ENCODE data around the gene RPP21.

Gene RPP21

DNA sequence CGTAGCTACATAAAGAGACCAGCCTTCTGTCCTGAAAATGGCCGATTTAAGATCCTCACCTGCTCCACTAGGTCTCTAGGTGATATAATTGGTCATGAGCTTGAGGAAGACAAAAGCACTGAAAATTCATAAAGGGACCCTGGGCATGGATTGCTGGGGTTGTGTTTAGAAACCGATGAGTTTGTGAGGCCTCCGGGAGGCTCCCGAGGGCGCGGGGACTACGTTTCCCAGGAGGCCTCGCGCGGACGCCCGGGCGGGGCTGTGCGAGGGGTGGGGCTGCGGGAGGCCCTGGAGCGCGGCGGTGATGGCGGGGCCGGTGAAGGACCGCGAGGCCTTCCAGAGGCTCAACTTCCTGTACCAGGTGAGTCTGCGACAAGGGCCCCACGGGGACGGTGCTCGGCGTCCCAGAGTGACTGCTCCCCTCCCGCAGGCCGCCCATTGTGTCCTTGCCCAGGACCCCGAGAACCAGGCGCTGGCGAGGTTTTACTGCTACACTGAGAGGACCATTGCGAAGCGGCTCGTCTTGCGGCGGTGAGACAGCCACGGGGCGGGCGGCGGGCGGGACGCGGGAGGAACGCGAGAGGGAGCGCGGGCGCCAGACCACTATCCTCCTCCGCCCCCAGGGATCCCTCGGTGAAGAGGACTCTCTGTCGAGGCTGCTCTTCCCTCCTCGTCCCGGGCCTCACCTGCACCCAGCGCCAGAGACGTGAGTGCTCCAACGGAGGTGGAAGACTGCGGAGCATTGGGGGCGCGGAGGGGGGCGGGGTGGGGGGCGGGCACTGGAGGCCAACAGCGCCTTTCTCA, at the start of gene RPP21:
Gene RPP21 (plus strand): TSS at position 289 of the 804 bp plus-strand sequence. CDS start 16 bp downstream, at position 305.
- DNase-seq, result peak; percentile 61

DNA sequence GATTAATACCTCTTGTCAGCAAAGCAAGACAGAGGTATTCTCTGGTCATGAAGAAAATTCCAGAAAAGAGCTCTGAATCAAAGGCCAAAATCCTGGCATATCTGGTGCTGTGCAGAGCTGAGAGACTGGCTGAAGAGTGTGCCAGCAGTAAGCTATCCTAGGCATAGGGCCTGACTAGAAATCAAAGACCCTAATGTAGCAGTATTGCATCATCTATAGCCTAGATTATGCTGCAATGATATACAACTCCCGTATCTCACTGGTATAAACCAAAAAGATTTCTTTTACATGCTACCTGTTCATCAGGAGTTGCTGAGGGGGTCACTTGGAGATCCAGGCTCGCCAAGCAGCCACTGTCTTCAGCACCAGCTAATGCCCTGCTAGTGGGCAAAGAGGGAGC, 49.1 kb upstream of the RPP21 start:
- DNase-seq, result no peak

DNA sequence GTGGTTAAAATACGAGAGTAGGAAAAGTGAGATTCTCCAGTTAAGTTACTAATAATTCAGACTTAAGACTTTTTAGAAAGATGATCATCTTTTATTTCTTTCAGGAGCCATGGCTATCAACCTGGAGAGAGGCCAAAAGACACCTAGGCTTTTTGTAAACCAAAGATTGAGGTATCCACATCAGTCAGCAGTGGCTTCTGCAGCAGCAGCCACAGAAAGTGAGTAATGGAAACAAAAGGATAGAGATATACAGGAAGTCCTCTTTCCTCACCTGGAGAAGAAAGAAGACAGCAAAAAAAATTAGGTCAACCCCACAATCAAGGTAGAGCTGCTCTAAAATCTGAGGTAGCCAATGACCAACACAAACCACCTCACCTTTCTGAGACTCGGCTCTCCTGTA, 41.0 kb upstream of the RPP21 start:
- DNase-seq, result no peak

DNA sequence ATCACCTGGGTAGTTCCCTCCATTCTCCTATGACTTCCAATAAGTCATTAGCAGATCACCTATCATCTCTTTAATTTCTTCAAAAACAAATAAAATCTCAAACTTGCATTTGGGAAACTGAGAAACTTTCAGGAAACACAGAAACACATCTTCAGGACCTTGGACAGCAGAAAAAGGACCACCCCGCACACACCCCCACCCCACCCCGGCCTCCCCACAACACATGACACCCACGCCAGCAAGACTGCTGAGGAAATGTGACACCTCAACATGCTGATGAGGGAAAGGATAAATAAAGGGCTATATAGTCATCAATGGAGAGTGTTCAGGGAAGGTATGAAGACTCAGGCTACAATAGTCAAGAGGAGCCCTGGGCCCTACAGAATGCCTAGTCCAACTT, 33.9 kb upstream of the RPP21 start:
- DNase-seq, result no peak

DNA sequence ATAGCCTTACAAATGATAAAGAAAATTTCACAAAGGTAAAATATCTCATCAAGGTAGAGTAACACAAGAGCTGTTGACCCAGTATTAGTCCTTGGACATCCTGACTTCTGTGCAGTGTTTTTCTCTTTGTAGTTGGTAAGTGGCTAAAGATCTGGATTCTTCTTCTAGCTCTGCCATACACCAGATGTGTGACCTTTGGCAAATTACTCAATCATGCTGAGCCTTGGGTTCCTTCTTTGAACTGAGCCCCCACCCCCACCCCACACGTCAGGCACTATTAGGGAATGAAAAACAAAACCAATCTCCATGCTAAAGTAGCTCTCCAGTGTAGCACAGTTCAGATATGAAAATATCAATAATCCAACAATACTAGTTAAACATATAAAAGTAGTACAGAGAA, 33.3 kb upstream of the RPP21 start:
- no peak for DNase-seq

DNA sequence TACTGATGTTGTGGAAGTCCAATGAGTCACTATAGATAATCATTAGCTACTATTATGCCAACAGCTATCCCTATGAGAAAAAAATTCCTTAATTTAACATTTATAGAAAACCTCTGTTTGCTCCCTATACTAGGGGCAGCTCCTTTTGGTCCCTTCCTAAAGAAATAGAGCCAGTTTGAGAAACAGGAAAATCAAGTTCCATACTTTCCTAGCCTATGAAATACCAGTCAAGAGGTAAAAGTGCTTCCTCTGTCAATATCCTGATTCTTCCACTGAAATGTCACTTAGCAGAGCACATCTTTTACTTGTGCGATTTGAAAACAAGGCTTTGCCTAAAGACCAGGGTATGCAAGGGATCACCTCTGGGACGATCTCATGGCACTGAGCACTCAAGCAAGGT, 32.7 kb upstream of the RPP21 start:
- no peak for DNase-seq

DNA sequence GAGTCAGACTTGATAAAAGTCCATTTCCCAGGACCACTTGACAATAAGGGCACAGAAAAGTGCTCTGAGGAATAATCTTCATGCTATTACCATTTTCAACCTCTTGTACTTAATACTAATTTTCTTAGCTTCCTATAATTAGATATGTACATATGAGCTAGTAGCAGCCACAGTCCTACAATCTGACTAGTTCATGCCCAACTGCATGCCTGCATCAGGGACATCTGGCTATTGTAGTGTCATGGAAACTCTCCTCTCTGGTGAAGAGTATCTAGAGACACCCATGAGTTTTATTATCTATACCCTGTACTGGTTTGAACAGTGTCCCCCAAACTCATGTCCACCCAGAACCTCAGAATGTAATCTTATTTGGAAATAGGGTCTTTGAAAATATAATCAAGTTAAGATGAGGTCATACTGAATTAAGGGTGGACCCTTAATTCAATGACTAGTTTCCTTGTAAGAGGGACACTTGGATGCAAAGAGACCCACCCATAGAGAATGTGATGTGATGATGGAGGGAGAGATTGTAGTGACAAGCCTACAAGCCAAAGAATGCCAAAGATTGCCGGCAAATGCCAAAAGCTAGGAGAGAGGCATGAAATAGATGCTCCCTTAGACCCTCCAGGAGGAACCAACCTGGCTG, 32.2 kb upstream of the RPP21 start:
- no peak for DNase-seq

DNA sequence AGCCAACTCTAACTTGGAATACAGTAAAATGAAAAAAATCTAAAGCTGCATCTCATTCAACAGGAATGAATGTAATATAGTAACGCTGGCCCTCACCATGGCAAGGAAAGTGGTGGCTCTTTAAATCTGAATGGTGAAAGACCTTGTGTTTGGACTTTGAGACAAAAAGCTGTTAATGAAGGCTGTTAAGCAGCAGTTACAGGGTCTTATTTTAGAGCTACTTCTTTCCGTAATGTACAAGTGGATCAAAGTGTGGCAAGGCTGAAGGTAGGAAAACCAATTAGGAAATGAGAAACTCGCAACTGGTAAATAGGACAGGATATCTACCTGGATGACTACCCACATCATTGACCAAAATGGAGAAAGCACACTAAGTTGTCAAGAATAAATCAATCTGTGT, 29.8 kb upstream of the RPP21 start:
- no peak for DNase-seq

DNA sequence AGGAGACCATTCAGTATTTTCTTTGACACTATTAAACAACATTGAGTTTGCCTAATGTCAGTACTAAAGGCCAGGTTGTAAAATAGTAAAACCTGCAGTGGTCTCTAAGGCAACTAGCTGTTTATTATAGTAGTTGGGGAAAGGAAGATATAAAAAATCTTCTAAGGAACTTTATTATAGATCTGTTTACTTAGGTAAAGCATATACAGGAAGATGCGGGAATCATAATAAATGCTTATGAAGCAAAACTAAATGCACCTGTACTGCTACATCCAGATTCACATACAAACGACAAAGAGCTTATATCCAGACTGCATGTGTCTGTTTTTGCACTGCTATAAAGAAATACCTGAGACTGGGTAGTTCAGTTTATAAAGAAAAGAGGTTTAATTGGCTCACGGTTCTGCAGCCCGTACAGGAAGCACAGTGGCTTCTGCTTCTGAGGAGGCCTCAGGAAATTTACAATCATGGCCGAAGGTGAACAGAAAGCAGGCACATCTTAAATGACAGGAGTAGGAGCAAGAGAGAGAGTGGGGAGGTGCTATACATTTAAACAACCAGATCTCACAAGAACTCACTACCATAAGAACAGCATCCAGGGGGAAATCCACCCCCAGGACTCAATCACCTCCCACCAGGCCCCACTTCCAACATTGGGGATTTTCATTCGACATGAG, 26.9 kb upstream of the RPP21 start:
- no peak for DNase-seq

DNA sequence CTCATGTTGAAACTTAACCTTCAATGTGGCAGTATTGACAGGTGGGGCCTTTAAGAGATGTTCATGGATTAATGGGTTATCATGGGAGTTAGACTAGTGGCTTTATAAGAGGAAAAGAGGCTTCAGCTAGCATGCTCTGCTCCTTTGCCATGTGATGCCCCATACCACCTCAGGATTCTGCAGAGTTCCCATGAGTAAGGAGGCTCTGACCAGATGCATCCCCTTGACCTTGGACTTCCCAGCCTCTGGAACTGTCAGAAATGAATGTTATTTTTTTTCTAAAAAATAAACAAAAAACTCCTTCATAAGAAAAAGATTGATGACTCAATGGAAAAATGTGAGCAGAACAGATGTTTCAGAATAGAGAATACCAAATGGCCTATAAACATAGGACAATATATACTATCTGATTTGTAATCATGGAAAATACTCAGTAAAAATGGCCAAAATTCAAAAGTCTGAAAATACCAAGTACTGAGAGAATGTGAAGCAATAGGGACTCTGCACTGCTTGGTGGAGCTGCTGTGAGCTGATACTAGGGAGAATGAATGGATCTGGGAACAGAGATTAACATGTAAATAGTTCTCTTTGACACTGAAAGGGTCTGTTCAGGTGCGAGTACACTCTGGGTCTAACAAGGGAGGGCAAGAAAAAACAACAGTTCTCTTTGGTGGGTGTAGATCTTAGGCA, 25.7 kb upstream of the RPP21 start:
- no peak for DNase-seq

DNA sequence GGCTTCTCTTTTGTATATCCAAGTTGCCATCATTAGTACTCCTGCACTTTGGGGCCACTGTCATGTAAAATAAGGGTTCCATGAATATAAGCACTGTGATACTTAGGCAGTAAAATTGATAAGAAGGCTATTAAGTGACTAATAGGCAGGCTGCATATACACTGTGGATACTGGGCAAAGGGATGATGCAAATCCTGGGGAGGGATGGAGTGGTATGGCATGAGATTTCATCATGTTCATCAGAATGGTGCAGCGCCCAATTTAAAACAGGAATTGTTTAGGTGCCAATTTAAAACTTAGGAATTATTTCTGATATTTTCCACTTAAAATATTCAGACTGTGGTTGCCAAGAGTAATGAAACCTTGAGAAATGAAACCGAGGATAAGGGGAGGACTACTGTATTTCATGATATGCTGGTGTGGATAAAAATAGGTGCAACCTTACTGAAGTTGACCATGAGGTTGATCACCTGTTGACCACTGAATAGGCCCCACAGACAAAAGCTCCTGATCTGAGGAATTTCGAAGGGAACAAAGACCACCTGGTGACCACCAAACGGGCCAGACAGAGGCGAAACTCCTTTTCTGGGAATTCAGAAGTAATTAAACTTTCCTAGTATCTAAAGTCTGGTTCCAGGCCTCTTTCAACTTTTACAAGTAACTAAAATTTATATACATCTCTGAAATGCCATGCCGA, 23.1 kb upstream of the RPP21 start:
- no peak for DNase-seq

DNA sequence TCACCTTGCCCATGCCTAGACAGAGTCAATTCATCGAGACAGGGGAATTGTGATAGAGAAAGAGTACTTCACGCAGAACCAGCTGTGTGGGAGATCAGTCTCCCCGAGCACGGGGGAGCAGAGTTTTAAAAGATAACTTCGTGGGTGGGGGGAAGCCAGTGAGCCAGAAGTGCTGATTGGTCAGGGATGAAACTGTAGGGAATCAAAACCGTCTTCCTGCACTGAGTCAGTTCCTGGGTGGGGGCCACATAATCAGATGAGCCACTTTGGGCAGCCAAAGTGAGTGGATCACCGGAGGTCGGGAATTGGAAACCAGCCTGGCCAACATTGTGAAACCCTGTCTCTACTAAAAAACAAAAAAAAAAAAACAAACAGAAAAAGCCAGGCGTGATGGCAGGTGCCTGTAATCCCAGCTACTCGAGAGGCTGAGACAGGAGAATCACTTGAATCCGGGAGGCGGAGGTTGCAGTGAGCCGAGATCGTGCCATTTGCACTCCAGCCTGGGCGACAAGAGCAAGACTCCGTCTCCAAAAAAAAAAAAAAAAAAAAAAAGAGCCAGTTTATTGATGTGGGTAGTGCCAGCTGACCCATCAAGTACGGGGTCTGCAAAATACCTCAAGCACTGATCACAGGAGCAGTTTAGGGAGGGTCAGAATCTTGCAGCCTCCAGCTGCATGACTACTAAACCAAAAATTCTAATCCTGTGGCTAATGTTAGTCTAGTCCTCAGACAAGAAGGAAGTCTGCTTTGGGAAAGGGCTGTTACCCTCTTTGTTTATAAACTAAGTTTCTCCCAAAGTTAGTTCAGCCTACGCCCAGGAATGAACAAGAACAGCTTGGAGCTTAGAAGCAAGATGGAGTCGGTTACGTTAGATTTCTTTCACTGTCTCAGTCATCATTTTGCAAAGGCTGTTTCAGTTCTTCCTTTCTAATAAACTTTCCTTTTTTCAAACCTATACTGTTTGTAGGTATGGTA, 22.1 kb upstream of the RPP21 start:
- DNase-seq, result no peak

DNA sequence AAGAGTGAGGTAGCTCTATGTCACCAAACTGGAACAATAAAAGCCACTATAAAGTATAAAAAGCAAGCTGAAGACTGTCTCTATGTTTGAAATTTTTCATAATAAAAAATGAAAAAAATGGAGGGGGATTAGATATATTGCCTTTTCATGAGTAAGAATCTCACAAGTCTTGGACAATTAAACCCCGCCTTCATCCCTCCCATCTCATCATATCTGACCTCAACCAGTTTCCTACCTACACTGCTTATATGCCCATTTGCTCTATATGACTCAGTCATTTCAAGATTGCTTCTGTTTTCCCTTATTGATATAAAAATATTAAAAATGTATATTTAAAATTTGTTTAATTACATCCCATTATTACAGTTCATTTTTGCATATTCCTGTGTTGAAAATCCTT, 21.1 kb upstream of the RPP21 start:
- DNase-seq, result no peak

DNA sequence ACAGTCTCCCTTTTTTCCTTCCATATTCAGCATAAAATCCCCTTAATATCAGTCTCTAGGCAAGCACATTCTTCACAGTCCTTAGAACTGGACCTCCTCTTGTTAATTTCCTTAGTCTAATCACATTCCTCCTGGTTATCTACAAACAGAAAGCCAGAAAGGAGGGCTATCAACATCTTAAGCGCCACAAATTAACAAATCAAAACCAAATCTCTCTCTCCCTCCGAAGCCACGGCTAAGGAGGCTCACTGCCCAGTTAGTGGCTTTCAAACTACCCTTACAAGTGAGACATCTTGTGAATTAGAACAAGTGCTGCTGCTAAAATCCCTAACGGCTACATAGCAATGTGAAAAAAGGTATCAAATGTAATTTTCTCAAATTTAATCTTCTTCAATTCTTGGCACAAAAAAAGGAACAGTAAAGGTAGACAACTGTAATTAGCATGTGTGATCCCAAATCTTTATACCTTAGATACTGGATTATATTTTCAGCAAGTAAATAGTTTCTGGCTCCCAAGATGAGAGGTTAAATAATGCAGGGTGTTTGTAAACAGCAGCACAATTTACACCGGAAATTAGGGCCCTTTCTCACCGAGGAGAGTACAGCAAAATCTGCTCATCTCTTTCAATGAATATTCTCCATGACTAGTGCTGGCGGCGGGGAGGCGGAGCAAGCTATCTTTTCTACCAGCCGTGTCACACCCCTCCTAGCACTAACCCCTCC, 19.6 kb upstream of the RPP21 start:
- DNase-seq, result no peak

DNA sequence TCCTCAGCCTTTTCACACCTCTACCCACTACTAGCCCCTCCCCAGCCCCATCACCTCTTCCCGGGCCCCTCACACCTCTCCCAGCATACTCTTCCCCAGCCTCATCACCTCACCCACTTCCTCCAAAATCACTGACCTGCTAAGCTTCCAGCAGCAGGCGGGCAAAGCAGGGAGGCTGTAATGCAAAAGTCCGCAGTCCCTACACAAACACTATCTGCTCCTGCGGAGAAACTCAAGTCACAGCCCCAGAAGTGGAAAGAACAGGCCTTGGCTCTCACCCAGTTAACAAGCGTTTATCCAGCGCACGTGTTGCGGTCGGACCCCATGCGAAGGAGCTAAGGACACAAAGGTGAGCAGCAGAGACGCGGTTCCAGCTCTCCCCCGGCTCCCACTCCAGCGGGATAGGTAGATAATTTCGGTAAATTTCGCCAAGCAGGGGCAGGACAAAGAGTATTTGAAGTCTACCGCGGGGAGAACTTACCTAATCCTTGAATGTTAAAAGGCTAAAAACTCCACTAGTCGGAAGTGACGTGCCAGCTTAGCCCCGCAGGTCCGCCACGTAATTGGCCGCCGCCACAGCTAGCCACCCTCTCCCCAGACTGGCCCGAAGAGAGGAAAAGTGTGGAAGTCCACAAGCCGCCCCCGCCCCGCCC, 19.0 kb upstream of the RPP21 start:
- peak; percentile 59 for DNase-seq

DNA sequence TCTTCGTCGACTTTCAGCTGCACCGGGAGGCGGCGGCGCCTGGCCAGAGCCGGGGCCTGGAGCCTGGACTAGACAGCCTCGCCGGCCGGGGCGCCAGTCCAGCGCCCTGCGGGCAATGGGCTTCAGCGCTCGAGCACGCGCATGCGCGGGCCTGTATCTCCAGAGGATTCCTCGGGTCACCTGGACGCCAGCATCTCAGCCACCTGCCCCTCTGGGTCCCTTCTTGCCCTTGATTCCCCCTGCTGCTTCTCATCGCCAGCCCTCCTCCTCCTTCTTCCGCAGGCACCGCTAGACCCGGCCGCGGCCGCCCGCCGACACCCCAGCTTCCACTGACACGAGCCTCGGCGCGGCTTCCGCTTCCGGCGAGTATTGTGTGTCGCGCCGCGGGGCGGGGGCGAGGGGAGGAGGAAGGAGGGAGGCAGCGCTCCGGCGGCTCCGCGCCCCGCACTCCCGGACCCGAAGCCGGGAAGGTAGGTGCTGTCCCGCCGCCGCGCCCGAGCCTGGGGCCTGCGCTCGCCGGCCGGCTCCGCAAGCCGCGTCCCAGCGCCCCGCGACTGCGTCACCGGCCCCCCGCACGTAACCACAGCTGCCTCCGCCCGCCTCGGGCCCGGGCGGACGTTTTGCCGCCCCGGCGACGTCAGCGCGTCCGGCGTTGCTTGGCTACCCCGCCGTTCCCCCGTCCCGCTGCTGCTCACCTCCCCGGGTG, 18.3 kb upstream of the RPP21 start, which contains the start of gene TRIM39:
Gene TRIM39 (plus strand): TSS at position 402 of the 706 bp plus-strand sequence. CDS start 2,391 bp downstream, outside the sequence.
- DNase-seq, result peak; percentile 64

DNA sequence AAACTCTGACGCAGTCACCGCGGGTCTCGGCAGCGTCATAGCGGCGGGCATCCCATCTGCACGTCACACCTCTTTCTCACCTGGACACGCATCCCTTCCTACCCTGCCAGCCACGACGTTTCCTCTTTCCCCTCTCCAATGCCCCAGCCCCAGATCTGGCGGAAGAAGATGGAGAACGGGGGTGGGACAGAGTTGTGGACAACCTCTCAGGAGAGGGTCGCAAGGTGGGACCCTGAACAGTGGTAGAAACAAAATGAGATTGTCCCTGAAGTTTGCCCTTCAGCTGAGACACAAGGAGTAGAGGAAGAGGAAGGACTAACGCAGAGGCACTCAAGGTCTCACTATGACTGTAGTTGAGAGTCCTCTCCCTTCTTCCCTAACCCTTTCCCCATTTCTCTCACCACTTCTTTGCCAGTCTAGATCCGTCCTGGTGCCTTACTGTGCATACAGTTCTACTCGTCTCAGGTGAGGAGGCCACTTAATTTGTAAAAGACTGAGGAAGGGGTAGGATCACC, 17.7 kb upstream of the RPP21 start:
- no peak for DNase-seq

DNA sequence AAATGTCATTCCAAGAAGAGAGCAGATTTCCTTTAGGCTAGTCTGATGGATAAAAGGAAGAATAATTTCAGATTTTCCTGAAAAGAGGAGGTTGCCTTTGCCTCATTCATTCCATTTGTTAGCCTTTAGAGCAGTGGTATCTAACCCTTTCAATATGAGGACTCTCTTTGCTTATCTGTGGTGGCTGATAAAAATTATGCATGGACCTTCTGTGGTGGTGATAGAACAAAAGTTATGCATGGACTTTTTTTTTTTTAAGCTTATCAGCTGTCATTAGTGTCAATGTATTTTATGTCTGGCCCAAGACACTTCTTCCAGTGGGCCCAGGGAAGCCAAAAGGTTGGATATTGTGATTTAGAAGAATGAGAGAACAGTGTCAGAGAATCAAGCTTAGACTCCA, 16.6 kb upstream of the RPP21 start:
- DNase-seq, result no peak

DNA sequence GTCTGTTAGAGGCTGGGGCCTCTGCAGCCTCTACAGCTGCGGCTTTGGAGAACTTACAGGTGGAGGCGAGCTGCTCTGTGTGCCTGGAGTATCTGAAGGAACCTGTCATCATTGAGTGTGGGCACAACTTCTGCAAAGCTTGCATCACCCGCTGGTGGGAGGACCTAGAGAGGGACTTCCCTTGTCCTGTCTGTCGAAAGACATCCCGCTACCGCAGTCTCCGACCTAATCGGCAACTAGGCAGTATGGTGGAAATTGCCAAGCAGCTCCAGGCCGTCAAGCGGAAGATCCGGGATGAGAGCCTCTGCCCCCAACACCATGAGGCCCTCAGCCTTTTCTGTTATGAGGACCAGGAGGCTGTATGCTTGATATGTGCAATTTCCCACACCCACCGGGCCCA, 15.6 kb upstream of the RPP21 start:
- DNase-seq, result no peak

Measured in NCI-H526 treated with DMSO at 0.1 percent for 48 hours (cell line).